Mesothelial cell of epicardium (in vitro differentiated cells): ENCODE data around the gene SLC9A9. TPM values are rescaled to one million over a fixed set of nuclear protein-coding genes. Genes with fewer than 3 reads are reported as not detected.

Experiments used
- DNase-seq, 2 experiments: peaks; one replicate each; pipeline ENCODE4 v3.0.0; 2021; ENCODE audit warnings: low spot score in 2 of 2; ENCODE audit not compliant: unreplicated experiment in 2 of 2
- H3K27ac Mint-ChIP-seq: 2 replicates; pipeline ENCODE4 v1.8.0; 2021; ENCODE audit warnings: mixed read lengths
- H3K27me3 Mint-ChIP-seq: 2 replicates; pipeline ENCODE4 v1.8.0; 2021; ENCODE audit warnings: low read depth, mixed read lengths
- H3K36me3 Mint-ChIP-seq: 2 replicates; pipeline ENCODE4 v1.8.0; 2021; ENCODE audit warnings: mixed read lengths
- H3K4me1 Mint-ChIP-seq: 2 replicates; pipeline ENCODE4 v1.8.0; 2021; ENCODE audit warnings: mixed read lengths
- H3K4me3 Mint-ChIP-seq: 2 replicates; pipeline ENCODE4 v1.8.0; 2021; ENCODE audit warnings: mild to moderate bottlenecking, moderate library complexity, mixed read lengths
- H3K9me3 Mint-ChIP-seq: 2 replicates; pipeline ENCODE4 v1.8.0; 2021; ENCODE audit warnings: mixed read lengths
- CTCF ChIP-seq: fragments of 200-600 bp; sonication (generic); IDR thresholded peaks from one replicate; pipeline ENCODE4 v1.5.0; 2021; ENCODE audit warnings: antibody characterized with exemption; ENCODE audit not compliant: unreplicated experiment
- total RNA-seq: library from RNA; stranded (reverse); gene quantifications from 3 replicates; pipeline ENCODE4 v1.2.1, GENCODE V29; 2021

The SLC9A9 gene
- total RNA-seq, 1 donor from 2014 or later: 2.7 TPM

- Mint-ChIP-seq H3K27ac (no peak overlapping the region), H3K4me1 (peaks cover 2% of the 10 kb centered on the region), H3K9me3 (no peaks in the 10 kb centered on the region), H3K4me3 (no peak overlapping the region), H3K27me3 (peaks cover 4% of the 10 kb centered on the region), H3K36me3 (no peaks in the 10 kb centered on the region)
- DNase-seq: no peak
- TF ChIP-seq CTCF: no peak
Measured at GRCh38 chr3:143349455-143349854, 498.8 kb downstream of the SLC9A9 start.

- H3K4me3 Mint-ChIP-seq: no peak overlapping the region
- no peak for TF ChIP-seq CTCF
- no peaks in the 10 kb centered on the region for H3K36me3 Mint-ChIP-seq
- H3K27ac Mint-ChIP-seq: no peak overlapping the region
- no peak for DNase-seq
- H3K4me1 Mint-ChIP-seq: peaks cover 2% of the 10 kb centered on the region
- H3K9me3 Mint-ChIP-seq: no peaks in the 10 kb centered on the region
- H3K27me3 Mint-ChIP-seq: peaks cover 2% of the 10 kb centered on the region
Measured at GRCh38 chr3:143348486-143349327, 499.6 kb downstream of the SLC9A9 start.

GRCh38 chr3:143344516-143345165, 503.6 kb downstream of the SLC9A9 start:
- DNase-seq: no peak
- no peak for TF ChIP-seq CTCF
- H3K36me3 Mint-ChIP-seq: no peaks in the 10 kb centered on the region
- H3K4me3 Mint-ChIP-seq: no peak overlapping the region
- no peaks in the 10 kb centered on the region for H3K9me3 Mint-ChIP-seq
- H3K27me3 Mint-ChIP-seq: peaks cover 5% of the 10 kb centered on the region
- no peaks in the 10 kb centered on the region for H3K4me1 Mint-ChIP-seq
- H3K27ac Mint-ChIP-seq: no peak overlapping the region

GRCh38 chr3:143343944-143344343, 504.3 kb downstream of the SLC9A9 start:
- Mint-ChIP-seq H3K27me3 (peaks cover 5% of the 10 kb centered on the region), H3K27ac (no peak overlapping the region), H3K4me3 (no peak overlapping the region), H3K4me1 (peaks cover 7% of the 10 kb centered on the region), H3K9me3 (no peaks in the 10 kb centered on the region), H3K36me3 (no peaks in the 10 kb centered on the region)
- DNase-seq: no peak
- no peak for TF ChIP-seq CTCF

- no peak for TF ChIP-seq CTCF
- no peak overlapping the region for H3K4me3 Mint-ChIP-seq
Measured at GRCh38 chr3:143343031-143343430, 505.2 kb downstream of the SLC9A9 start.

More at GRCh38 chr3:143343031-143343430, 505.2 kb downstream of the SLC9A9 start:
- Mint-ChIP-seq H3K4me1 (peaks cover 14% of the 10 kb centered on the region), H3K27me3 (peaks cover 5% of the 10 kb centered on the region), H3K9me3 (no peaks in the 10 kb centered on the region), H3K27ac (no peak overlapping the region), H3K36me3 (no peaks in the 10 kb centered on the region)
- no peak for DNase-seq
